Endothelial cell of umbilical vein (primary cell): ENCODE results near the gene SDHC. TPM values are rescaled to one million over a fixed set of nuclear protein-coding genes. Genes with fewer than 3 reads are reported as not detected.

ENCODE experiments used
- BruUV-seq: library from RNA; stranded (reverse); fragments of 400-500 nt; replicated peaks from 2 replicates; lab custom pipeline; 2021; lab: Mats Ljungman, UMichigan
- CTCF ChIA-PET: fragments of 300-600, 350-600 bp; sonication (Branson Sonifier 250); formaldehyde crosslinking; loops from one replicate; lab custom pipeline; 2021; ENCODE audit warnings: antibody characterized with exemption, inconsistent platforms; lab: Charles Lee
- POLR2A ChIA-PET: fragments of 300-600, 350-600 bp; sonication (Branson Sonifier 250); formaldehyde crosslinking; loops from one replicate; lab custom pipeline; 2021; ENCODE audit warnings: antibody characterized with exemption, inconsistent platforms; lab: Charles Lee
- DNase-seq: peaks from one replicate; pipeline ENCODE4 v3.0.0-alpha.2; 2011; ENCODE audit warnings: low read depth, low spot score
- FAIRE-seq: peaks from 2 replicates; lab custom pipeline; 2011; peaks lifted over from hg19 to GRCh38; lab: Jason Lieb, UNC
- H2AFZ ChIP-seq: 2 replicates; pipeline ENCODE4 v1.6.0; 2012; ENCODE audit warnings: low read depth, low read length, control low read depth, inconsistent platforms
- H3K27ac ChIP-seq: 2 replicates; pipeline ENCODE4 v1.5.1; 2011; ENCODE audit warnings: low read depth, mild to moderate bottlenecking, control low read depth, low read length, moderate library complexity; ENCODE audit not compliant: insufficient read depth
- H3K27me3 ChIP-seq, 2 experiments: 2 replicates each; pipeline versions ENCODE4 v1.6.0 to v1.6.1; 2011; ENCODE audit warnings: low read length in 2 of 2, mixed read lengths in 1 of 2; ENCODE audit not compliant: control insufficient read depth in 2 of 2, insufficient read depth in 2 of 2
- H3K36me3 ChIP-seq, 2 experiments: 2 replicates in 1 of 2; 3 replicates in 1 of 2; pipeline ENCODE4 v1.5.1; 2011; ENCODE audit warnings: low read length in 2 of 2, mild to moderate bottlenecking in 1 of 2, moderate library complexity in 1 of 2; ENCODE audit not compliant: control insufficient read depth in 2 of 2, insufficient read depth in 2 of 2; ENCODE audit errors: extremely low read depth in 1 of 2
- H3K4me1 ChIP-seq: 3 replicates; pipeline ENCODE4 v1.5.1; 2011; ENCODE audit warnings: mild to moderate bottlenecking, low read length; ENCODE audit not compliant: control insufficient read depth, insufficient read depth; ENCODE audit errors: extremely low read depth
- H3K4me2 ChIP-seq: 2 replicates; pipeline ENCODE4 v1.6.1; 2011; ENCODE audit warnings: low read length, control low read depth, mixed read lengths; ENCODE audit not compliant: insufficient read depth
- H3K4me3 ChIP-seq, 3 experiments: fragments of 200-600 bp in 1 of 3; sonication (generic), shearing (Covaris generic) in 1 of 3; replicated peaks in 1 of 3; 2 replicates each; pipeline ENCODE4 v1.5.1; 2011 to 2016; ENCODE audit warnings: control low read depth in 3 of 3, low read length in 3 of 3, mild to moderate bottlenecking in 2 of 3, inconsistent platforms in 1 of 3, low read depth in 1 of 3, moderate library complexity in 1 of 3; ENCODE audit not compliant: insufficient read depth in 1 of 3
- H3K79me2 ChIP-seq: 2 replicates; pipeline ENCODE4 v1.6.0; 2012; ENCODE audit warnings: low read length, inconsistent platforms; ENCODE audit not compliant: control insufficient read depth, insufficient read depth
- H3K9ac ChIP-seq: replicated peaks from 2 replicates; pipeline ENCODE3; 2011; ENCODE audit warnings: low read length, control low read depth; ENCODE audit not compliant: insufficient read depth; ENCODE audit errors: extremely low read depth
- H3K9me1 ChIP-seq: replicated peaks from 3 replicates; pipeline ENCODE4 v1.6.0; 2011; ENCODE audit warnings: mild to moderate bottlenecking, low read length; ENCODE audit not compliant: control insufficient read depth, insufficient read depth; ENCODE audit errors: extremely low read depth
- H3K9me3 ChIP-seq: replicated peaks from 2 replicates; pipeline ENCODE4 v1.5.1; 2012; ENCODE audit warnings: low read length, inconsistent platforms; ENCODE audit not compliant: control insufficient read depth, insufficient read depth
- H4K20me1 ChIP-seq: replicated peaks from 2 replicates; pipeline ENCODE3; 2011; ENCODE audit warnings: mild to moderate bottlenecking, low read length; ENCODE audit not compliant: control insufficient read depth, insufficient read depth; ENCODE audit errors: extremely low read depth
- EZH2 ChIP-seq: IDR thresholded peaks from 2 replicates; pipeline ENCODE4 v1.6.1; 2012; ENCODE audit warnings: borderline replicate concordance, low read depth, mild to moderate bottlenecking, moderate library complexity, low read length, inconsistent platforms; ENCODE audit not compliant: severe bottlenecking
- FOS ChIP-seq: IDR thresholded peaks from 2 replicates; pipeline ENCODE4 v1.6.1; 2011; ENCODE audit warnings: mild to moderate bottlenecking, low read length, moderate library complexity, borderline replicate concordance; ENCODE audit not compliant: insufficient read depth
- GATA2 ChIP-seq: IDR thresholded peaks from 2 replicates; pipeline ENCODE4 v1.7.0; 2011; ENCODE audit warnings: low read depth, mild to moderate bottlenecking, moderate library complexity, mixed read lengths, low read length; ENCODE audit not compliant: insufficient read length, insufficient read depth
- JUN ChIP-seq: IDR thresholded peaks from 2 replicates; pipeline ENCODE4 v1.6.1; 2011; ENCODE audit warnings: borderline replicate concordance, low read depth; ENCODE audit not compliant: insufficient read length, insufficient read depth
- MYC ChIP-seq: IDR thresholded peaks from one replicate; pipeline ENCODE4 v1.6.1; 2011; ENCODE audit warnings: mild to moderate bottlenecking, low read depth, low read length
- POLR2A ChIP-seq: IDR thresholded peaks from 2 replicates; pipeline ENCODE4 v1.6.1; 2012; ENCODE audit warnings: low read depth, mild to moderate bottlenecking, control low read depth, low read length
- POLR2AphosphoS5 ChIP-seq: IDR thresholded peaks from 2 replicates; pipeline ENCODE4 v1.6.1; 2012; ENCODE audit warnings: low read depth, mild to moderate bottlenecking, control low read depth, low read length, moderate library complexity; ENCODE audit not compliant: insufficient read depth
- dilution Hi-C: fragments of 300-500 bp; cut with MboI; formaldehyde crosslinking; loops from one replicate; pipeline ENCODE4 v1.15.0; 2019; ENCODE audit warnings: low sequenced_read_pairs; ENCODE audit not compliant: extremely low pct_ligation_motif_present
- intact Hi-C: fragments of 100-400 bp; cut with micrococcal nuclease; formaldehyde crosslinking; loops from one replicate; pipeline ENCODE4 v1.10.0; 2022
- polyA plus RNA-seq, 4 experiments: library from polyadenylated mRNA; depleted of rRNA in 3 of 4; stranded (reverse) in 3 of 4; unstranded in 1 of 4; fragments of >200 nt; gene quantifications; 2 replicates each; pipeline versions ENCODE4 v1.2.1 to v1.2.3, GENCODE V29; 2011 to 2012; ENCODE audit warnings: missing spikeins in 1 of 4
- total RNA-seq: library from RNA; stranded (reverse); gene quantifications from 2 replicates; pipeline ENCODE4 v1.2.3, GENCODE V29; 2021
- TF ChIP-seq, protein P1 (sequence below), 2 donors: IDR thresholded peaks; 1 replicate in 1 of 2; 2 replicates in 1 of 2; pipeline ENCODE4 v1.5.1; 2011; ENCODE audit warnings: low read length in 2 of 2, mild to moderate bottlenecking in 2 of 2, moderate library complexity in 2 of 2, control low read depth in 1 of 2, inconsistent platforms in 1 of 2, low read depth in 1 of 2; ENCODE audit not compliant: insufficient read depth in 1 of 2; ENCODE audit errors: extremely low read depth in 1 of 2
- TF ChIP-seq, protein P2 (sequence below): IDR thresholded peaks from 2 replicates; pipeline ENCODE4 v1.6.1; 2011; ENCODE audit not compliant: insufficient read depth, insufficient read length

Gene SDHC
- total and polyA plus RNA-seq, 2 donors (not counting 3 experiments of a cell fraction or from before 2014, with no cell fraction given) = 148 to 279 TPM

- no peak overlapping the region for H3K9ac ChIP-seq
- no peaks in the 10 kb centered on the region for H3K9me1 ChIP-seq
- H3K4me1 ChIP-seq = no peaks in the 10 kb centered on the region
- H3K4me2 ChIP-seq = no peak overlapping the region
- H3K9me3 ChIP-seq = no peaks in the 10 kb centered on the region
- ChIA-PET POLR2A (no interaction called here), CTCF (interaction anchor here (0.5 to 2.0 kb wide), 7 partner anchors 8 to 148 kb away, joined by 3 to 5 read pairs (median 3); partner anchors contain the start of gene CFAP126)
- no peak overlapping the region for H3K4me3 ChIP-seq
- no peaks in the 10 kb centered on the region for H3K79me2 ChIP-seq
- dilution Hi-C loops (no loop called here), intact Hi-C loops (no loop called here)
- BruUV-seq = no TSS peak
- FAIRE-seq = peak; percentile 71
- no peak overlapping the region for H3K27ac ChIP-seq
- no peaks in the 10 kb centered on the region for H3K27me3 ChIP-seq
- H4K20me1 ChIP-seq = no peaks in the 10 kb centered on the region
- H2AFZ ChIP-seq = no peak overlapping the region
- peak; percentile 27 for DNase-seq
- peaks cover 3 to 4% of the 10 kb centered on the region in 2 experiments for H3K36me3 ChIP-seq
- TF ChIP-seq EZH2 = no peak
- TF ChIP-seq POLR2AphosphoS5 = no peak
- no peak for TF ChIP-seq JUN
- no peak for TF ChIP-seq GATA2
- TF ChIP-seq MYC = no peak
- no peak for TF ChIP-seq FOS
- TF ChIP-seq, protein P1, sequence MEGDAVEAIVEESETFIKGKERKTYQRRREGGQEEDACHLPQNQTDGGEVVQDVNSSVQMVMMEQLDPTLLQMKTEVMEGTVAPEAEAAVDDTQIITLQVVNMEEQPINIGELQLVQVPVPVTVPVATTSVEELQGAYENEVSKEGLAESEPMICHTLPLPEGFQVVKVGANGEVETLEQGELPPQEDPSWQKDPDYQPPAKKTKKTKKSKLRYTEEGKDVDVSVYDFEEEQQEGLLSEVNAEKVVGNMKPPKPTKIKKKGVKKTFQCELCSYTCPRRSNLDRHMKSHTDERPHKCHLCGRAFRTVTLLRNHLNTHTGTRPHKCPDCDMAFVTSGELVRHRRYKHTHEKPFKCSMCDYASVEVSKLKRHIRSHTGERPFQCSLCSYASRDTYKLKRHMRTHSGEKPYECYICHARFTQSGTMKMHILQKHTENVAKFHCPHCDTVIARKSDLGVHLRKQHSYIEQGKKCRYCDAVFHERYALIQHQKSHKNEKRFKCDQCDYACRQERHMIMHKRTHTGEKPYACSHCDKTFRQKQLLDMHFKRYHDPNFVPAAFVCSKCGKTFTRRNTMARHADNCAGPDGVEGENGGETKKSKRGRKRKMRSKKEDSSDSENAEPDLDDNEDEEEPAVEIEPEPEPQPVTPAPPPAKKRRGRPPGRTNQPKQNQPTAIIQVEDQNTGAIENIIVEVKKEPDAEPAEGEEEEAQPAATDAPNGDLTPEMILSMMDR (IDR thresholded peaks at IDR 0.05; ENCODE audit: extremely low read depth in 1 of 2, insufficient read depth in 1 of 2, low read depth in 1 of 2, low read length in 2 of 2) = no peak
- no peak for TF ChIP-seq POLR2A
- TF ChIP-seq, protein P2, sequence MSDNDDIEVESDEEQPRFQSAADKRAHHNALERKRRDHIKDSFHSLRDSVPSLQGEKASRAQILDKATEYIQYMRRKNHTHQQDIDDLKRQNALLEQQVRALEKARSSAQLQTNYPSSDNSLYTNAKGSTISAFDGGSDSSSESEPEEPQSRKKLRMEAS = no peak
These were observed 45.1 kb downstream of the SDHC start for GRCh38 chr1:161359291-161359690.
